HL-60/S4 treated with phorbol 12-myristate 13-acetate at 8.2 ng/mL for 4 days and 3 days (cell line): ENCODE results near the gene CPNE6.

Source experiments
- in situ Hi-C: fragments of 300-500 bp; cut with MboI; formaldehyde crosslinking; loops from 2 replicates; pipeline ENCODE4 v1.15.0; 2022; ENCODE audit warnings: low sequenced_read_pairs

CPNE6 gene

DNA sequence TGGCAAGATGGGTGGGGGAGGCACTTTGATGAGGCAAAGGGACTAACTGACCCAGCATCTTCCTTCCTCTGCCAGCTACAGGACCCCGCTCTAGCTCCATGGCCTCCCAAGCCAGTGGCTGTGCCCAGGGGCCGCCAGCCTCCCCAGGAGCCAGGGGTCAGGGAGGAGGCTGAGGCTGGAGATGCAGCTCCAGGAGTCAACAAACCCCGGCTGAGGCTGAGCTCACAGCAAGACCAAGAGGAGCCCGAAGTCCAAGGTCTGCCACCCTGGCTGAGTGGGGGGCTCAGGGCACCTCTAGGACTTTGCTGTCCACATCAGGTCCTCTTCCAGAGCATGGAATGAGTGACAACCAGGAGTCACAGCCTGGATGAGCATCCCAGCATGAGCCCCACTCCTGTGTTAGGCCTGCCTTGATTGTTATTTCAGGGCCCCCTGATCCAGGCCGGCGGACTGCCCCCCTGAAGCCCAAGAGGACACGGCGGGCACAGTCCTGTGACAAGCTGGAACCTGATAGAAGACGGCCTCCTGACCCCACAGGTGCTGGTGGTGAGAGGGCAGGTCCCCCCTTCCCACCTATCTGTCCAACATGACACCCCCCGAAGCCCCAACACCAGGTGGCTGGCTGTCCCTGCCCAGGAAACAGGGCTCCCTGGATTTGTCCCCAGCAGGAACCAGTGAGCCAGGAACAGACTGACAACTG, 2.5 kb upstream of the CPNE6 start:
- in situ Hi-C loops, result no loop called here

DNA sequence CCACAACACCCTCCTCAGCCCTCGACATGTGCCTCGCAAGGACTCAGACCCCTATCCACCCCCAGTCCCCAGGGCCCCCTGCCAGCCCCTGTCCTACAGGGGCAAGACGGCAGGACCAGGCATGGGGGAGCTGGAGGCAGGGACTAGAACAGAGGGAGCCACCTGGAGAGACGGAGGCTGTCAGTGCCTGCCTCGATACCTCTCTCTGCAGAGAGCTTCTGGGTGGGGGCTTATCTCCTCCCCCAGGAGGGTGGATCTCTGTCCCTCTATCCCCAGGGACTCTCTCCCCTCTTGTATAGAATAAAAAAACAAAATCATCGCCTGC, 2.0 kb upstream of the CPNE6 start:
- in situ Hi-C loops, result no loop called here

DNA sequence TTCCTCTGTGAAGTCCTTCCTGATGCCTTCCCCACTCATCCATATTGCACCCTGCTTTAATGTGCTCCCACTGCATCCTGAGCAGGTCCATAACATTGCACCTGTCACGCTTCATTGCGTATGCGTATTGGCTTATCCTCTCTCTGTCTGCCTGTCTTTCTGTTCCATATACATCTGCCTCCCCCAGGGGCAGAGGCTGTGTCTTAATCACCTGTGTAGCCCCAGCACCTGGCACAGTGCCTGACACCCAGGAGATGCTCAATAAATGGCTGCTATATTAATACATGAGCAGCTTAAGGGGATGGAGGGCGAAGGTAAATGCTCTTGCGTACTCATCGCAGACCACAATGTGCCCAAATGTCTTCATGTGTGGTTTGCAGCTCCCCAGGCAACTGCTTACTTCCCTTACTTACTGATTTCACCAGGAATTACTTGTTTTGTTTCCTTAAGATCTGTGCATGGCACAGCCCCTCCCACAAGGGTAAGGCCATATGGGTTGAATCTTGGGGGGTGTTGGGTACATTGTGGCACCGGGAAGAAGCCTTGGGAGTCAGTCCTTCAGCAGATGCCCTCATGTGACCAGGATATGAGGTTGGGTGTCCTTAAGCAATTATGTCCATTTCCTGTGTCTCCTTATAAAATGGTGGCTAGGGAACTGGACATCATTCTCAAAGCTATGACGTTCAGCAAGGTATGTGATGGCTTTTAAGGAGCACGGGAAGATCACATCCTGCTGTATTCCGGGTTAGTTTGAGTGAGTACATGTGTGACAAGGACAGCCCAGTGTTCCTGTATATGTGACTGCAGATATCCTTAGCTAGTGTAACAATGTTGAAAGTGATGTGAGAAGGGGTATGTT, 848 bp upstream of the CPNE6 start:
- in situ Hi-C loops, result no loop called here

DNA sequence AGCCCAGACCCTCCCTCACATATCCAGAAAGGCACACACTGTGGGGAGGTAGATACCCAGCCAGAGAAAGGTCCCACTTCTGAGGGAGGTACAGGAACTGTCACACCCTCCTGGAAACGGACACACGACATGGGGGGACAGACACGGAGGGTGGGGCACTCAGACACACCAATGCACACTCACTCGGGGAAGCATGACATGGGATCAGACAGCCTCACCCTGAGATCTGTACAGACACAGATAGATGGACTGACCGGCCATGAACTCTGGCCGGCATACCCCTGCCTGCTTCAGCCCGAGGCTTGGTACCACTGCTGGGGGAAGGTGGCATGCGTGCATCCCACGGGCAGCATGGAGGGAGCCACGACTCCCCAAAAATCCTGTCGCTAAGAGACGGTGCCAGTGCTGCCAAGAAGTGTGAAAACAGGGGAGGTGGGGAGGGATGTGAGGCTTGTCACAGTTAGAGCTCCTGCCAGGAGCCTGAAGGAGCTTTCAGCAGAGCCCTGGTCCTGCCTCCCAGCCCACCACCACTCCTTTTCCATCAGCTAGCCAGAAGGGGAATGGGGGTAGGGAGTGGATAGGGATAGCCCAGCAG, 571 bp downstream of the CPNE6 start:
- in situ Hi-C loops, result no loop called here

DNA sequence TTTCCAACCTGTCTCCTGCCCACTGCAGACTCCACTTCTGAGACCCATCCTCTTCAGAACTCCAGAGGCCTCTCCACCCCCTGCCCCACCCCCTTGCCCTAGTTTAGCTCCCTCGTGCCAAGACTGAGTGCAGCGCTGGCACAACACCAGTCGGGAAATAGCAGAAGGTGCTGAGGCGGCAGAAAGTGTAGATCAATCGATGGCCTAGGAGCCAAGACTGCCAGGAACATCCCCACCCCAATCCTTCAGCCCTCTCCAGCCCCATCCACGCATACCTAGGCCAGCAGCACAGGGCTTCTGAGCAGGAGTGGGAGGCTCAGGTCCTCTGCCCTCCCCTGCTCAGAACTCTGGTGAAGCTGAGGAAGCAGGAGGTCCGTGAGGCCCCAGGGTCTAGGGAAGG, 1.1 kb downstream of the CPNE6 start:
- in situ Hi-C loops, result no loop called here

DNA sequence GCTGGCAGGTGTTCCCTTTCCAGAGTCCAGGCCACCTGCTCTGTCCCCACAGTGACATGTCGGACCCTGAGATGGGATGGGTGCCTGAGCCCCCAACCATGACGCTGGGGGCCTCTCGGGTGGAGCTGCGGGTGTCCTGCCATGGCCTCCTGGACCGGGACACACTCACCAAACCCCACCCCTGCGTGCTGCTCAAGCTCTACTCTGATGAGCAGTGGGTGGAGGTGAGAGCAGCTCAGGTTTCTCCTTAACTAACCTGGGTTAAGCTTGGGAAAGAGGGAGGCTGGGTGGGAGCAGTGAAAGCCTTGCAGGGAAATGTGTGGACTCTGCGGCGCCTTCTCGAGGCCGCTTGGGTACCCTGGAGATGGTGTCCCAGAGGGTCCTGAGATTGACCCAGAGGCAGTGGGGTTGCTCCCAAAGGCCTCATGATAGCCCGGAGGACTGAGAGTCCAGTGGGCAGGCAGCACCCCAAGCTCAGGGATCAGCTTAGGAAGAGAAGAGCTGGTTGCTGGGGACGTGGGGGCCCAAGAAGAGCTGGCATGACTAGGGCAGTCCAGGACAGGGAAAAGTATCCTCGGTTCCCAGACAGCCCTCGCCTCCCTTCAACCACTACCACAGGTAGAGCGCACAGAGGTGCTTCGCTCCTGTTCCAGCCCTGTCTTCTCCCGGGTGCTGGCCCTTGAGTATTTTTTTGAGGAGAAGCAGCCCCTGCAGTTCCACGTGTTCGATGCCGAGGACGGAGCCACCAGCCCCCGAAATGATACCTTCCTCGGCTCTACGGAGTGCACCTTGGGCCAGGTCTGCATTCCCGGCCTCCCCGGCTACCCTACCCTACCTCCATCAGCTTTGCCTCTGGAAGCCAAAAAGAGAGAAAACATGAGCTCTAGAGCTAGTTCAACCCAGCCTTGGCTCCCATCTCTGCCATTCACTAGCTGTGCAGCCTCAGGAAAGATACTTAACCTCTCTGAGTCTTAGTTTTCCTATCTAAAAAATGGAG, 1.8 kb downstream of the CPNE6 start:
- in situ Hi-C loops, result no loop called here

DNA sequence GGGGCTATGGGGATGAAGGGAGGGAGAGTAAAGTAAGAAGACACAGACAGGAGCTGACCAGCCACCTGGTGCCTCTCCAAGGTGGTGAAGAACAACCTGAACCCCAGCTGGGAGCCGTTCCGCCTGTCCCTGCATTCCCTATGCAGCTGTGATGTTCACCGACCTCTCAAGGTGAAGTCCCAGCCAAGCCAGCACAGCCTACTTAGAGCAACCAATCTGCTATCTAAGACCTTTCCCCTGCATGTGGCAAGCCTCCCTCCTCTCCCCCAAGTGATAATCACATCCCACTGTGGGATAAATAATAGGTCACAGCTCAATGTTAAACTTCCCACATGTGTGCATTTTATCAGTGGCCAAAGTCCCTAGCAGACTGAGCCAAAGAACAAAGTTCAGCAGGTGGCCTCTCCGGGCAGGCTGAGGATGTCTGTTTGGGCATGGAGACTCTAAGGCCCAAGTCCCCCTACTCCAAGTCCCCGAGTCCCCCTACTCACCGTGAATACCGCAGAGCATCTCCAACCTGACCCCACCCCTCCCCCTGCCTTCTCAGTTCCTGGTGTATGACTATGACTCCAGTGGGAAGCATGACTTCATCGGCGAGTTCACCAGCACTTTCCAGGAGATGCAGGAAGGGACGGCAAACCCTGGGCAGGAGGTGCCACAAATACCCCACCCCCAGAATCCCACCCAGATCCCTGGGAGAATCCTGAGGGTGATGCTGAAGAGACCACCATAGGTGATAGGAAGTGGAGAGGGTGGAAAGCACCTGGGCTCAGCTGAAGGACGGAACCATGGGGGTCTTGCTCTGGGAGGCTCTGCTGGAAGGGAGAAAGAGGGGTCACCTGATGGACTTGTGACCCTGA, 3.5 kb downstream of the CPNE6 start:
- in situ Hi-C loops, result no loop called here

DNA sequence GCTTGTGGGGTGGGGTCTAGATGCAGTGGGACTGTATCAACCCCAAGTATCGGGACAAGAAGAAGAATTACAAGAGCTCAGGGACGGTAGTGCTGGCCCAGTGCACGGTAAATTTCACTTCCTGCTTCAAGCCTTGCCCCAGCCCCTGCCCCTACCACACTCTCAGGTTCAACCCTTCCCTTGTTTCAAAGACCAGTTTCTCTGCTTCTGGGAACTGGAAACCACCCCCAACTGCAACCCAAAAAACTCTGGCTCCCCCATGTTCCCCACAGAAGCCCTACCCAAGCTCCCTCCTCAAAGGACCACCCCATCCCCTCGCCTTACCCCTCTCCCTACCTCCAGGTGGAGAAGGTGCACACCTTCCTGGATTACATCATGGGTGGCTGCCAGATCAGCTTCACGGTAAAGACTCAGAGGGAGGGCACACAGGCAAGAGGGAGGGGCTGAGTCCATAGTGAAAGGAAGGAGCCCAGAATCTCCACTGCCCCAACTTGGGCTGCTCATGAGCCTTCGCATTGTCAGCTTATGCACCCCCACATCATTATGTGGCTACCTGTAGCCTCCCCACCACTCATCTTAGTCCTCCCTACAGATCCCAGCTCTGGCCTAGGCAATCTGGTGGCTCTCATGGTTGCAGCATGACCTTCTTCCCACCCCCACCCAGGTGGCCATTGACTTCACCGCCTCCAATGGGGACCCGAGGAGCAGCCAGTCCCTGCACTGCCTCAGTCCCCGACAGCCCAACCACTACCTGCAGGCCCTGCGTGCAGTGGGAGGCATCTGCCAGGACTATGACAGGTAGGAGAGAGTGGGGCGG, 4.3 kb downstream of the CPNE6 start:
- in situ Hi-C loops, result no loop called here

DNA sequence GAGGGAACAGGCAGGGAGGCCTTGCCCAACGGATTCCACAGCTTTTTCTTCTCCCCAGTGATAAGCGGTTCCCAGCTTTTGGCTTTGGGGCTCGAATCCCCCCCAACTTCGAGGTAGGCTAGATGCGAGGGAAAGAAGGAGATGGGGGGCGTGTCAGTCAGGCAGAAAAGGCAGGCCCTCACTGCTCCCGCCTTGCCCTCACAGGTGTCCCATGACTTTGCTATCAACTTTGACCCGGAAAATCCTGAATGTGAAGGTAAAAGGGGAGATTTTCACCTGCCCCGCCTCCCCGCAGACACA, 4.9 kb downstream of the CPNE6 start:
- in situ Hi-C loops, result no loop called here

DNA sequence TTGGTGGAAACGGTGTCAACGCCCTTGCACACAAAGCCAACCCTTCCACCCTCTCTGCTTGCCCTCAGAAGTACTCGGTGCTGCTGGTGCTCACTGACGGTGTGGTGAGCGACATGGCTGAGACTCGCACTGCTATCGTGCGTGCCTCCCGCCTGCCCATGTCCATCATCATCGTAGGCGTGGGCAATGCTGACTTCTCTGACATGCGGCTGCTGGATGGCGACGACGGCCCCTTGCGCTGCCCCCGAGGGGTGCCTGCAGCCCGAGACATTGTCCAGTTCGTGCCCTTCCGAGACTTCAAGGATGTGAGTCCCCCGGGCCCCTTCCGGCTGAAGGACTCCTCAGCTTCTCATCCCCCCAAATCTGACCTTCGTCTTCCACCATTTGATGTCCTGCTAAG, 5.7 kb downstream of the CPNE6 start:
- in situ Hi-C loops, result no loop called here

DNA sequence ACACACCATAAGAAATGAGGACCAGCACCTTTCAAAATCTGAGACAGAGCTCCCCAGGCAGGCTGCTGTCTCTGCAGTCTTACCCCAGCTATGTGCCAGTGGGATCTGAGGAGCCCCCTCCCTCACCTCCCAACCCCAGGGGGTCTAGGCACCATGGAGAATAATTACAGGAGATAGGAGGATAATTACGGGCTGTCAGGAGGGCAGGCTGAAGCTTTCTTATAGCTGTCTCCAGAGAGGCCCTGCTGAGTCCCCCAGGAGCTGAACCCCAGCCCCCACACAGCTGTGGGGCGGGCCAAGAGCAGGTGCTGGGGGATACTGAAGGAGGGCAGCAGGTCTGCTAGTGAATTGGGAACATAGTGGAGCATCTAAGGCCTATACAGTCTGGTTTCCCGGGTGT, 6.8 kb downstream of the CPNE6 start:
- in situ Hi-C loops, result no loop called here

DNA sequence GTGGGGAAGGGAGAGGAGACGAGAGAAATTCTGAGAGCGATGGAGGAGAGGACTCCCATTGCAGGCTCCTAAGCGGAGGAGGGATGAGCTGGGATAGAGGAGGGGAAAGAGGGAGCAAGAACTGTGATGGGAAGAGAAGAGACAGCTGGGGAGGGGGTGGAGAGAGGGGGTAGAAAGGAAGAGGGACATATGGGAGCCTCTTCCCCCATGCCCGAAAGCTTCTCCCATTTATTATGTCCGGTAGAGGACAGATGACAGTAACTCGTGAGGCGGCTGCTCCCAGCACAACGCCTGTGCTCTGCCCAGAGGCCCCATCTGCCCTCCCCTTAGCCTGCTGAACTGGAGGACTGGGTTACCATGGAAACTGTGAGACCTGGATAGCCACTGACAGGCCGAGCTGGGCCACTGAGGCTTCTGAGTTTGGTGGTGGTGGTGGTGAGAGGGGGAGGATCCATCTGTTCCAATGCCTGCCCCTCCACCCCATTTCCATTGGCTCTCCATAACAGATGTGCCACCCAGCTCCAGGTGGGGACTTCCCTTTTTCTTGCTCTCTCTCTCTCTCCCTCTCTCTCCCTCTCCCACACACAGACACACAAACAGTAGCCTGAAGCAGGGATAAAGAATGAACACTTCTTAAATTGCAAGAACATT, 8.3 kb downstream of the CPNE6 start:
- in situ Hi-C loops, result no loop called here

DNA sequence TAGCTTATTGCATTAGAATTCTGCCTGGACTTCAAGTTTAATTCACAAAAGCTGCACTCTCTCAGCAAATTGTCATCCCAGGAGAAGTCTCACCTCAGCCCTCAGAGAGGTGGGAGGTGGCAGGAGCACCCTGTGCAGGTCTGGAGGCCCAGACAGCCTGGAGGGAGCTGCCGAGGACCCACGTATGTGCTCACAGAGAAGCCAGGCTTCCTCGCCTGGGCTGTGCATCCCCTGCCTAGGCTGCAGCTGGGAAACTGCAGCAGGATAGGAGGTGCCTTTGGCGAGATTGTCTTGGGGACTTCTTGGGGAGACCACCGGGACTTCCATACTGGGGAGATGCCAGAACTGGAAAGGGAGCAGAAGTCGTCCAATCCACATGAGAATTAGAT, 8.8 kb downstream of the CPNE6 start:
- in situ Hi-C loops, result no loop called here

DNA sequence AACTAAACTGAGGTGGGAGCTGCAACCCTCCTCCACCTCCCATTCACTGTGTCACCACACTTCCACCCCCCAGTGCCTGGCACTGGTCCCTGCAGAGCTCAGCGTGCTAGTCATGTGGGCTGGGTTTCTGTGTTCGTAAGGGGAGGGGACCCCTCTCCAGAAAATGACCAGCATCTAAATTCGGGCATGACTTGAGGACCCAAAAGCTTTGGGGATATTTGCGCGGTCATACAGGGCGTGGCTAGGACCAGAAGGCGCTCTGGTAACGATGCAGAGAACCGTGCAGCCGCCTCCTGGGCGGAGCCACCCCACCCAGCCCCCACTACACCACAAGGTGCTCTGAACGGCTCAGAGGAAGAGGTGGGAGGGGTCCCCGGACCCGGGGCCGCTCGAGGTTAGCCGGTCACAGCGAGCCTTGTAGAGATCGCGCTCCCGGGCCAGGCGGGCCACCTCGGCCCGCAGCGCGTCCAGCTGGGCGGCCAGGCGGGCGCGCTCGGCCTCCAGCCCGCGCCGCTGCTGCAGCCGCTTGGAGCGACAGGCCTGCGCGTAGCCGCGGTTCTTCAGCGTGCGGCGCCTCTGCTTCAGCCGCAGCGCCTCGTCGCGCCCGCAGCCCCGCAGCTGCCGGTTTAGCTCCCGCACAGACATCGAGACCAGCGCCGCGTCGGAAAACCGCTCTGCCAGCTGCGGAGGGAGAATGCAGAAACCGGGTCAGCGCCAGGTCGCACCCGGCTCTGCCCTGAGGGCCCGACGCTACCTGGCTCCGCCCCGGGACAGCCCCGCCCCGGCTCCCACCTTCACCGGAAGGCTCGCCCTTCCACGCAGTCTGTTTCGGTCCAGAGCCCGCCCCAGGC, 9.8 kb downstream of the CPNE6 start:
- in situ Hi-C loops, result no loop called here

DNA sequence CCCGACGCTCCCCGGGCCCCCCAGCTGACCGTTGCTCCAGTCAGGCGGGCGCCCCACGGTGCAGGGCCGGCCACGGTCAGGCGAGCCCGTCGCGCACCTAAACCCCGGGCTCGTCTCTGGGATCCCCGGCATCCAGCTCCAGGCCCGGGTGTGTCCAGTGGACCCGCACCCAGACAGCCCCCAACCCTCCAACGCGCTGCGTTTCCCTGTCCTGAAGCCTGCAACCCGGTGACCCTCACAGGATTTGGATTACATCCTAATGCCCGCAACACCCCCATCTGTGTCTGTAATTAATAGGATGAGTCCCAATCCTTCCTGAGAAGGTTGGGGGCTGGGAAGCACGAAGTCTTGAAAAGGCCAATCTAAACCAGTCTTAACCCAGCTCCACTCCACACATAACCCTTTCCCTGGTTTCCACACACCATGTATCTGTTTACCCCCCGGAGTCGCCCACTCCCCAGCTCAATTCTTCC, 10.4 kb downstream of the CPNE6 start:
- in situ Hi-C loops, result no loop called here

DNA sequence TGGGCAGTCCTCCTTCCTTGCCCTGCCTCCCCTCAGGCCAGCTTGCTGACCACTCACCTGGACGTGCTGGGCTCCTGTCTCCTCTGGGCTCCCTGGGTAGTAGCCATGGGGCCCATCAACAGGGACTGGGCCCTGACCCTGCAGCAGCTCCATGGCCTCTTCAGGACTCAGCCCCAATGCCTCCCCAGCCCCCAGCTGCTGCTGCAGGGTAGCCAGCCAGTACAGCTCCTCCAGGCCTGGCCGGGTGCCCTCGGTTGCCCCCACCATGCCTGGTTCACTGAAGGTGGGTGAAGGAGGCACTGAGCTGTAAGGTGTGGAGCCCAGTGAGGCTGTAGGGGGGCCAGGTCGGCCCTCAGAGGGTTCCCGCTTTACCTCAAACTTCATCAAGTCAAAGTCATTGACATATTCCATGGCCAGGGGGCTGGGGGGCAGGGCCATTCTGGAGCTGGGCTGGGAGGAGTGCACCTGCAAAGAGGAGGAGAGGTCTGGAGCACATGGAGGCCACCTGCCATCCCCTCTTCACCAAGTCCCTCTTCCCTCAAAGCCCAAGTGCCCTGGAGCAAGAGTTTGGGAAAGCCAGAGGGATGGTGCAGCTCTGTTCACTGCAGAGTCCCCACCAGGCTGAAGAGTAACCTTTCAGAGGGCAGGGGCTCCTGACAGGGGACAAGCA, 11.2 kb downstream of the CPNE6 start:
- in situ Hi-C loops, result no loop called here

DNA sequence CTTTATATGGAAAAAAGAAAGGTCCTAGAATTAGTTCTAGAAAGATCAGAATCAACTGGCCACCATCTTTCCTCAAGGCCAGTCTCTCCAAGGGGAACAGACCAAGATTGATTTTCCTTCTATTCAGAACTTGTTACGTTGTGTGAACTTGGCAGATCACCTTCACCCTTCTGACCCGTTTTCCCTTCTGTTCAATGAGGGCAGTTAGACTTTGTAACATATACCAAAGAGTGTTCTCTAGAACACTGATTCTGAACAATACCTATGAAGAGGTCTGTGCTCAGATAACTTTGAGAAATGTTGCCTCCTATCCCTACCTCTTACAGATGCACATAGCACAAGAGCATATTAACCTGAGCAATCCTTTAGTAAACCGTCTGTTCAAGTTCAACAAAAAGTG, 12.1 kb downstream of the CPNE6 start:
- in situ Hi-C loops, result no loop called here
